OCI-LY7 (cell line): ENCODE results near the gene XRRA1. TPM values are rescaled to one million over a fixed set of nuclear protein-coding genes. Genes with fewer than 3 reads are reported as not detected.

ENCODE experiments used
- BruUV-seq: library from RNA; stranded (reverse); fragments of 400-500 nt; replicated peaks from 2 replicates; lab custom pipeline; 2021; lab: Mats Ljungman, UMichigan
- CTCF ChIA-PET: fragments of 300-600 bp; sonication (Branson Sonifier 250); formaldehyde crosslinking; loops from one replicate; lab custom pipeline; 2022; ENCODE audit warnings: antibody characterized with exemption; ENCODE audit not compliant: unreplicated experiment; lab: Charles Lee
- POLR2A ChIA-PET: fragments of 300-600 bp; sonication (Branson Sonifier 250); formaldehyde crosslinking; loops from one replicate; lab custom pipeline; 2022; ENCODE audit warnings: antibody characterized with exemption; lab: Charles Lee
- DNase-seq: peaks from one replicate; pipeline ENCODE4 v3.0.0-alpha.2; 2015; ENCODE audit warnings: low spot score
- H2AFZ ChIP-seq: fragments of 200-600 bp; sonication (generic), shearing (Covaris generic); 2 replicates; pipeline ENCODE4 v1.6.1; 2014; ENCODE audit warnings: mild to moderate bottlenecking, antibody characterized with exemption, low read length, moderate library complexity
- H3K27ac ChIP-seq: fragments of 200-600 bp; sonication (generic); 2 replicates; pipeline ENCODE4 v1.5.1; 2014; ENCODE audit warnings: mixed run types, low read depth, mild to moderate bottlenecking, moderate library complexity, low read length, inconsistent platforms; ENCODE audit not compliant: poor library complexity, severe bottlenecking
- H3K36me3 ChIP-seq: fragments of 200-600 bp; sonication (generic); 2 replicates; pipeline ENCODE4 v1.6.1; 2014; ENCODE audit warnings: mild to moderate bottlenecking, antibody characterized with exemption, low read length, moderate library complexity, mixed read lengths; ENCODE audit not compliant: insufficient read depth
- H3K4me1 ChIP-seq: fragments of 200-600 bp; sonication (generic); 2 replicates; pipeline ENCODE4 v1.5.1; 2014; ENCODE audit warnings: mild to moderate bottlenecking, low read length; ENCODE audit not compliant: insufficient read depth, poor library complexity, severe bottlenecking
- H3K4me2 ChIP-seq: fragments of 200-600 bp; sonication (generic); 2 replicates; pipeline ENCODE4 v1.6.1; 2014; ENCODE audit warnings: mild to moderate bottlenecking, low read length
- H3K4me3 ChIP-seq: fragments of 200-600 bp; sonication (generic); 2 replicates; pipeline ENCODE4 v1.5.1; 2014; ENCODE audit warnings: mild to moderate bottlenecking, low read depth, low read length; ENCODE audit not compliant: poor library complexity, severe bottlenecking
- H3K79me2 ChIP-seq: fragments of 200-600 bp; sonication (generic); 2 replicates; pipeline ENCODE4 v1.6.1; 2016; ENCODE audit warnings: low read depth, mild to moderate bottlenecking, low read length, moderate library complexity, mixed read lengths; ENCODE audit not compliant: insufficient read depth
- H3K9me2 ChIP-seq: fragments of 200-600 bp; sonication (generic); 2 replicates; pipeline ENCODE4 v1.6.1; 2016; ENCODE audit warnings: mild to moderate bottlenecking, low read length, mixed read lengths; ENCODE audit not compliant: insufficient read depth
- H3K9me3 ChIP-seq: fragments of 200-600 bp; sonication (generic); 2 replicates; pipeline ENCODE4 v1.6.1; 2014; ENCODE audit warnings: mild to moderate bottlenecking, mixed run types, low read length, mixed read lengths
- H4K20me1 ChIP-seq: fragments of 200-600 bp; sonication (generic); 2 replicates; pipeline ENCODE4 v1.6.1; 2014; ENCODE audit warnings: mild to moderate bottlenecking, antibody characterized with exemption, low read length, moderate library complexity, mixed read lengths; ENCODE audit not compliant: insufficient read depth
- CTCF ChIP-seq: fragments of 200-600 bp; sonication (generic); conservative IDR thresholded peaks from 2 replicates; pipeline ENCODE4 v1.5.1; 2014; ENCODE audit warnings: mild to moderate bottlenecking, antibody characterized with exemption, low read length, moderate library complexity, mixed read lengths
- EZH2phosphoT487 ChIP-seq: fragments of 200-600 bp; sonication (generic); IDR thresholded peaks from 2 replicates; pipeline ENCODE4 v1.6.1; 2018; ENCODE audit warnings: low read depth, borderline replicate concordance, mild to moderate bottlenecking, mixed run types, antibody characterized with exemption, low read length, moderate library complexity, mixed read lengths
- intact Hi-C: fragments of 100-400 bp; cut with micrococcal nuclease; formaldehyde crosslinking; loops from one replicate; pipeline ENCODE4 v1.10.0; 2022; ENCODE audit not compliant: unreplicated experiment
- total RNA-seq, 2 experiments: library from RNA; depleted of rRNA in 1 of 2; stranded (reverse); fragments of >200 nt in 1 of 2; shearing (Covaris generic) in 1 of 2; gene quantifications; 2 replicates each; pipeline ENCODE4 v1.2.3, GENCODE V29; 2014 to 2022

XRRA1 gene
- total RNA-seq, 2 experiments from 2014 or later, result 20.3 to 29.1 TPM

GRCh38 chr11:74949753-74950137 lies 854 bp upstream of the XRRA1 start:
- Histone ChIP-seq H3K4me3 (peak overlapping the region; percentile 91), H3K9me3 (no peaks in the 10 kb centered on the region), H3K9me2 (no peaks in the 10 kb centered on the region), H3K4me2 (peak overlapping the region; percentile 86), H3K36me3 (peaks cover 52% of the 10 kb centered on the region), H2AFZ (peak overlapping the region; percentile 11; the same call in 1 of the 2 replicates), H4K20me1 (peaks cover 21% of the 10 kb centered on the region), H3K79me2 (peaks cover 72% of the 10 kb centered on the region), H3K27ac (peak overlapping the region; percentile 74), H3K4me1 (peaks cover 44% of the 10 kb centered on the region)
- CTCF ChIA-PET, result no interaction called here
- POLR2A ChIA-PET, result interaction anchor here (1.5 to 3.5 kb wide), 2 partner anchors 14 to 39 kb away, joined by 3 to 15 read pairs; partner anchors contain the start of gene NEU3
- peak; percentile 9 for DNase-seq
- no TSS peak for BruUV-seq
- intact Hi-C loops, result loop anchor here (1.0 kb wide), 1 partner anchor 39 kb away; the partner anchor contains the start of gene NEU3
- TF ChIP-seq EZH2phosphoT487 (no peak), CTCF (no peak)

GRCh38 chr11:74948546-74948897 lies 369 bp downstream of the XRRA1 start:
- Histone ChIP-seq H3K36me3 (peaks cover 52% of the 10 kb centered on the region), H3K4me2 (peak overlapping the region; percentile 92), H3K27ac (peak overlapping the region; percentile 74), H3K79me2 (peaks cover 60% of the 10 kb centered on the region), H4K20me1 (0 out of 2 replicates have a peak, but pooled peaks cover 9% of the 10 kb centered on the region), H3K4me1 (peaks cover 36% of the 10 kb centered on the region), H2AFZ (peak overlapping the region; percentile 90), H3K4me3 (peak overlapping the region; percentile 91), H3K9me2 (no peaks in the 10 kb centered on the region), H3K9me3 (no peaks in the 10 kb centered on the region)
- TF ChIP-seq CTCF, result no peak
- TF ChIP-seq EZH2phosphoT487, result no peak
- CTCF ChIA-PET, result no interaction called here
- POLR2A ChIA-PET, result interaction anchor here (0.5 to 3.5 kb wide), 5 partner anchors 10 to 431 kb away, joined by 3 to 15 read pairs (median 5); partner anchors contain the start of gene NEU3
- peak; percentile 38 for DNase-seq
- intact Hi-C loops, result no loop called here
- TSS peak; percentile 92 for BruUV-seq

GRCh38 chr11:74942073-74942759 lies 6.7 kb downstream of the XRRA1 start:
- Histone ChIP-seq H3K27ac (no peak overlapping the region), H3K4me2 (no peak overlapping the region), H3K36me3 (peaks cover 56% of the 10 kb centered on the region), H3K4me1 (no peaks in the 10 kb centered on the region), H3K9me2 (no peaks in the 10 kb centered on the region), H2AFZ (no peak overlapping the region), H3K9me3 (no peaks in the 10 kb centered on the region), H3K79me2 (peaks cover under 1% of the 10 kb centered on the region; the same call in 1 of the 2 replicates), H3K4me3 (no peak overlapping the region), H4K20me1 (no peaks in the 10 kb centered on the region)
- ChIA-PET POLR2A (interaction anchor here (1.0 kb wide), 1 partner anchor 23 kb away, joined by 3 read pairs; no protein-coding TSS in a partner anchor), CTCF (interaction anchor here (0.6 kb wide), 1 partner anchor 94 kb away, joined by 4 read pairs; no protein-coding TSS in a partner anchor)
- intact Hi-C loops, result no loop called here
- BruUV-seq, result no TSS peak
- TF ChIP-seq CTCF, result no peak
- no peak for TF ChIP-seq EZH2phosphoT487
- DNase-seq, result no peak
